NCI-H2227 (cell line): Measurements from ENCODE around the gene APP.

Source experiments
- DNase-seq: peaks from one replicate; lab custom pipeline; 2025; ENCODE audit not compliant: unreplicated experiment; lab: John Stamatoyannopoulos, UW

APP gene

GRCh38 chr21:25837533-25838265, 332.9 kb downstream of the APP start:
- no peak for DNase-seq

GRCh38 chr21:25836396-25836795, 334.2 kb downstream of the APP start:
- DNase-seq, result no peak

GRCh38 chr21:25834381-25834780, 336.2 kb downstream of the APP start:
- no peak for DNase-seq

- DNase-seq, result no peak
Measured at GRCh38 chr21:25831300-25831960, 339.1 kb downstream of the APP start.
